DMS153 treated with DMSO at 0.1 percent for 48 hours (cell line): ENCODE data around the gene FOXJ1.
A peak's percentile ranks its signal among the peaks of the same experiment; 100 is the strongest.

ENCODE experiments used
- DNase-seq: peaks from one replicate; lab custom pipeline; 2025; ENCODE audit not compliant: unreplicated experiment; lab: John Stamatoyannopoulos, UW

Gene FOXJ1

DNA sequence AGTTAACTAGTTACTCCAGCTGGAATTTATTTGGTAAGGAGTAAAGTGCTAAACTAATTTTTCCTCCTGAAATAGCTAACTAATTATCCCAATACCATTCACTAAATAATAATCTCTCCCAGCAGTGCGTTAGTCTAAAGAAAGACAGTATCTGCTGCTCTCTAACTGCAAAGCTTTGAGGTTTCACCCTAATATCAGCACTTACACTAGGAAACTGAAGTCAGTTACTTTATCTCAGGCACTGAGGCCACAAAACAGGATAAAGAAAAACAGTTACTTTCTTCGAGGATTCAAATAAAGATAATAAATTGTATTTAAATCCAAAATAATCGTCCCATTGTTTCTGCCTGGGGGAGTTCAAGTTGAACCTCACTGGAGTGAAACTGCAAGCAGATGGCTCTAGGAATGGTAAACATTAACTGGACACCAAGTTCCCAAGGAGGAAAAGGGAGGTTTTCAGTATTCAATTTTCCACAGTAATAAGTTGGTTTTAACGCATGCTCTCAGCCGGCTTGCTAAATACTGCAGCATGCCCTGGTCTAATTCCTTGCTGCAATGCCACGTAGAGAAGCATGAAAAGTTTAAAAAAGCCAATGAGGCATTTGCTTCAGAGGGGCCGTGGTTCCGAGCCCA is 20.0 kb upstream of the FOXJ1 start:
- no peak for DNase-seq

DNA sequence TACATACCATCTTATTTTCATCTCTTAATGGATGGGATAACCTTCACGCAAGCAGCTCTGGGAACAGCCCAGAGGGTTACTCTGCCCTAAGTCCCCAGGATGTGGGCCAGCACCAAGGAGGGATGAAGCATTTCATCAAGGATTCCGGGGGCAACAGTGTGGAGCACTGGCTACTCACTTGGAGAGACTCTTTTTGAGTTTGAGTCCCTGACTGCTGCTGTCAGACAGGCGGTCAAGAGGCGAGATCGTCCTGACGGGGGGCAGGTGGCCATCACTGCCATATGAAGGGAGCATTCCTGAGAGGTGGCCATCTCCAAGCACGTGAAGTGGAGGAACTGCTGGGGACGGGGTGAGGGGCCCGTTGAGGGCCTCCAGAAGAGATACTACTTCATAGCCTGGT is 18.1 kb upstream of the FOXJ1 start:
- no peak for DNase-seq

DNA sequence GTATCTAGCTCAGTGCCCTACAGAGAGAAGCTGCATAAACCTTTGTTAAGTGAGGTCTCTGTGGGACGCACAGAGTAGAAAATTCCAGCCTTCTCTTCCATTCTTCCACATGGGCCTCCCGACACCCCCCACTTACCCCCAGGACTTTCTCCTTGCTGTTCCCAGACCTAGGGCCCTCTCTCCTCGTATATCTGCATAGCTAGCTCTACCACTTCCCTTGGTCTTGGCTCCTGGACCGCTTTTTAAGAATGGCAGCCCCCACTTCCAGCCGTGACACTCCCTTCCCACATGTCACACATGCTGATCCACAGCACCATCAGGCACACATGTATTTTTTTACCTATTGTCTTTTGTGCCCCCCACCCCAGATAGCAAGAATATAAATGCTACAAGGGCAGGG is 16.7 kb upstream of the FOXJ1 start:
- no peak for DNase-seq

- no peak for DNase-seq
These were observed 15.6 kb upstream of the FOXJ1 start for GRCh38 chr17:76156662-76156991.

DNA sequence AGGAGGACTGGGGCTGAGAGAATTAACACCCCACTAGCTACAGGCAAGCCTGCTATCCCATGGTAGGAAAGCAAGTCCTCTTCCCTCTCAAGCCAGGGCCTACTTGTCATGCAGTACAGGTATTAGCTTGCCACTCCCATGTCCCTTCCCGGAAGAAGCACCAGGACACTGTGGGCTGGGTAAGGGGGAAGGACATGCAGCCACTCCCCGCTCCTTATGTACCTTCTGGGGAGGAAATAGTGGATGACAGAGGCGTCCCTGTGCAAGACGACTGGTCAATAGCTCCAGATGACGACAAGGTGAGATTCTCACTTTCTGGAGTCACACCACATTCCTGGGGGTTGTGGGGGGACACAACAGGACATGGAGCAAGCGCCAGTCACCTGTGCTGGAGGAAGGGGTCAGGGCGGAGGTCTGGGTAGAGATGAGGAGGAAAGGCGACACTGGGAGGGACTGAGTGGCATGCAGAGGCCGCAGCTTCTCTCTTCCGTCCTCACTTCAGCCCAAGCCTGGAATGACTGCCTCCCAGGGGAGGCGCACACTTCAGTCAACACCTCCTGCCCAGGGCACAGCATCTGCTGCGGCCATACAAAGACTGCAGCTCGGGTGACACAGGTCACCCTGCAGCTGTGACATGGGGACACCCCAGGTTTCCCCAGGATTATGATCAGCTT is 15.1 kb upstream of the FOXJ1 start:
- no peak for DNase-seq

DNA sequence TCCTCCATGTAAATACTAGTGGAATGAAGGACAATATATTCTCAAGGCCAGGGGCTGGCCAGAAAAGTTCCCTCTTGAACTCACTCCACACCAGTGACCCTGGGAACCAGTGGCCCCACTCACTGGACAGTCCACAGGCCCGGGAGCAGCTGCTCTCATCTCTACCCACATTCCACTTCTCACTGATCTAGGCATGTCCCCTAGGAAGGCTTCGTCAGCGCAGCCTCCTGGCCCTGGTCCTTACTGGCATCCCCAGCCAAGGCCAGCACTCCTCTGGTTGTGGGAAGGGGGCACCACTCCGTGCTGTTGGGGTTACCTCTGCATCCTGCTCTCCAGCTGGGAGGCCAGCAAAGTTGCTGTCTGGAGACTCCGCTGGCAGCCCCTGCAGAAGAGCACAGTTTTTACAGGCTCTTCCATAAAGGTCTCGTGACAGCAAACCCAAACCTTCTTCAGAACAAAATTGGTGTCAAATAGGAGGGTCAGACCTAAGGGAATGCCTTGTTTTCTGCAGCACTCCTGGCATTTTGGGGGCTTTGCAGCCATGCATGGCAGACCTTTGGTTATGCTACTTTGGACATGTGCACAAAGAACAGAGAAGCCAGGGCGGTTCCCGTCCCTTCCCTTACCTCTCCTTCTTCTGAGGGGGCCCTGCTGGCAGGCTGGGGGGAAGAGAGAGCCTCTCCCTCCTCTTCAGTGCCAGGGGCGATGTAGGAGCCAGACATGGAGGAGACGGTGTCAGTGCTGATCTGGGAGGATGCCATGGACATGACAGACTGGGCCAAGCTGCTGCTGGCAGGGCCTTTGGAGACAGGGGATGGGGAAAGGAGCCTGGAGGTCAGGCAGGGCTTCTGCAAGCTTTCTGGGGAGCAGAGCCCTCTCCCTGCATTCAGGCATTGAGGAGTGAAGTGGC is 14.1 kb upstream of the FOXJ1 start:
- no peak for DNase-seq

DNA sequence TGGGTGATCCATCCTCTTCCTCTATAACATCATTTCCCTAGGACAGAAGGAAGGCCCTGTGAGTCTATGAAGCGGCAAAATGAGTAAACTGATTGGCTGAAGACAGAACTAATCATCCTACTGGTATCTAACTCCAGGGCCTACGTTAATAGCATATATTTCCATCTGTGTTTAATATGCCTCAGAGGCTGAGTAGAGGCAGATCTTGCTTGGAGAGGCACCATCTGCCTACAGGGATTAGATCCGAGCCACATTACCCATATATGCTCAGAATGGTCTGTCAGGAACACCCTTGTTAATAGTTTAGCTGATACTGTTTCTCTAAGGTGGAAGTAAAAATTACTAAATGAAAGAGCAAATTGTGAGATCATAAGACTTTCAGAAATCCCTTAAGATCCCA is 13.2 kb upstream of the FOXJ1 start:
- DNase-seq: no peak

GRCh38 chr17:76153640-76154039 is 12.6 kb upstream of the FOXJ1 start:
- DNase-seq: no peak

- no peak for DNase-seq
These were observed 12.2 kb upstream of the FOXJ1 start for GRCh38 chr17:76153202-76153601.

DNA sequence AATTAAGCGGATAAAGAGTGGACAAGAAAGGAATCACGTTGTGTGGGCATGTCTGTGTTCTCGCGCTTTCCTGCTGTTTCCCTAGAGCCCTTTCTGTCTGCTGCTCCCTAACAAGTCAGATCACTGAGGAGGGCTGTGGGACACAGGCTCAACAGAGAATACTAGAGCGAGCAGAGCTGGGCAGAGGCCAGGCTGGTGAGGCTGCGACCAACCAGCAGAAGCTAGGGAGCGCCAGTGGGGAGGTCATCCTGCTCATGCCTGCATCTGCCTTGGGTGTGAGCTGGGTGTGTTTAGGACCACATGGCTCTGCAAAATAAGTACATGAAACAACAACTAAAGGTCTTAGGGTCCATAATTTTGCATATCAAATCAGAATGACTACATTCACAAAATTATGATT is 11.5 kb upstream of the FOXJ1 start:
- no peak for DNase-seq

DNA sequence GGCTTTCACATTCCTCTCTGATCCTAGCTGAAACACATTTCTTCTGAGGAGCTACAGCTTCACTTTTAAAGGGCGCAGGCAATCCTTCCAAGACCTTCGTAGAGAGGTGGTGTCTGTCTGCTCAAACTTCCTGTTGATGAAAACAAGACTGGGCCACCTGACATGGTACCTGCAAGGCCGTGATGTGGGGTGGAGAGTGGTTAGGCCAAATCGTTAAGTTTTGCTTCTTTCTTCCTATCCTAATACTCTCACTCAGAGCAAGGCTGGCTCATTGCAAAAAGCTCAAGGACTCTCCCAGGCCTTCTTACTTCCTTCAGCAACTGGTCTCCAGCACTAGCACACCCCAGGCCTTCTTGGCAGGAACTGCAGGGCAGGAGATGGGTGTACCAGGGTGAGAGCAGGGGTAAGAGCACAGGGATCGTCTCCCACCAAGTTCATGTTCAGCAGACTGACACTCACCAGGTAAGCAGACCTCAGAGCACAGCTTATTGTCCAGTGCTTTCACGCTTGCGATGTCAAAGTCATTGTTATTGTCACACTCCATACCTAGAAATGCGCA is 10.9 kb upstream of the FOXJ1 start:
- no peak for DNase-seq

DNA sequence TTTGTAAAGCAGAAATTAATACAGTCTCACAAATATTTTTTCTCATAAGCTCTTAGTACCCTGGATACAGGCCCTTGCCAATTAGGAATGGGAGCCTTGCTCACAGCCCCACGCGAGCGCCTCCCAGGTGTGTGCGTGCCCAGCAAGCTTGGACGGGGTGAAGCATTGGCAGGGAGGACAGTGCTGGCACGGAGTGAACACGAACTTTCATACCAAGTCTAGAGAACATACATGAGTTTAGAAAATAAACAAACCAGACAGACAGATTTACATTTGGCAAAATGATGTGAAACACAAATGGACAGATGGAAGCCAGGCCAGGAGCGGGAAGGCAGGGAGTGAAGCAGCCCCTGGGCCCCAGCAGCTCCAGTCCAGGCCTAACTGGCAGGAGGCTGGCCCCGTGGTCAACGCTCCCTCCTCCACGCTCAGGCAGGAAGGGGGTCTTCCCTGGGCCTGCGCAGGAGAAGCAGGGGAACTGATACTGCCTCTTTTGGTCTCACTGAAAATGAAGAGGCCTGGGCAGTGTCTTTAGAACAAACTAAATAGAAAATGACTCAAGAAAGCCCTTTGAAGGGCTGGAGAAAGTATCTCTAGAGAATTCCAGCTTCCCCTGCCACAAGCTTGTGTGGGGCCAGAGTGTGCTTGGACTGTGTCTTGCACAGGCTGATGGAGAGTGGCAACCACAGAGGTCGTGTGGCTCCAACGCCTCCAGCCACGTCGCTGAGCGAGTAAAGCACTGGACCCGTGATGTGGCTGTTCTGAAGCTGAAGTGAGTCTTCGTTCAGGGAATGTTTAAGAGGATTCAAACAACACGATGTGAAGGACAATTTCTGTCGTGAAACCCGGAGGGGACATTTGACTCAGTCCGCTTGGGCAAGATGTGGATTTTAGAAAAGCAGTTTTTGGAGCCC is 9.9 kb upstream of the FOXJ1 start:
- no peak for DNase-seq

GRCh38 chr17:76149214-76149613 is 8.2 kb upstream of the FOXJ1 start:
- no peak for DNase-seq

DNA sequence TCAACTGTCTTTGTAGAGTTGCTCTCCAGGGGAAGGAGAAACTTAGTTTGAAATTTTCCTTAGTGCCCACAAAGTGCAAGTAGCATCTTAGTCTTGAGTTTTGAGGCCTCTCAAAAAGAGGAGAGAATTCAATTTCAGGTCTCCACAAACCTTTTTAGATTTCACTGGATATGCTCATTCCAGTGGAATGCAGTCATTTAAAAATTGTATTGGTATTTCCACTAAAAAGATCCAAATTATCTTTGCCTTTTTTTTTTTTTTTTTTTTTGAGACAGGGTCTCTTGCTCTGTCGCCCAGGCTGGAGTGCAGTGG is 6.9 kb upstream of the FOXJ1 start:
- DNase-seq: no peak

DNA sequence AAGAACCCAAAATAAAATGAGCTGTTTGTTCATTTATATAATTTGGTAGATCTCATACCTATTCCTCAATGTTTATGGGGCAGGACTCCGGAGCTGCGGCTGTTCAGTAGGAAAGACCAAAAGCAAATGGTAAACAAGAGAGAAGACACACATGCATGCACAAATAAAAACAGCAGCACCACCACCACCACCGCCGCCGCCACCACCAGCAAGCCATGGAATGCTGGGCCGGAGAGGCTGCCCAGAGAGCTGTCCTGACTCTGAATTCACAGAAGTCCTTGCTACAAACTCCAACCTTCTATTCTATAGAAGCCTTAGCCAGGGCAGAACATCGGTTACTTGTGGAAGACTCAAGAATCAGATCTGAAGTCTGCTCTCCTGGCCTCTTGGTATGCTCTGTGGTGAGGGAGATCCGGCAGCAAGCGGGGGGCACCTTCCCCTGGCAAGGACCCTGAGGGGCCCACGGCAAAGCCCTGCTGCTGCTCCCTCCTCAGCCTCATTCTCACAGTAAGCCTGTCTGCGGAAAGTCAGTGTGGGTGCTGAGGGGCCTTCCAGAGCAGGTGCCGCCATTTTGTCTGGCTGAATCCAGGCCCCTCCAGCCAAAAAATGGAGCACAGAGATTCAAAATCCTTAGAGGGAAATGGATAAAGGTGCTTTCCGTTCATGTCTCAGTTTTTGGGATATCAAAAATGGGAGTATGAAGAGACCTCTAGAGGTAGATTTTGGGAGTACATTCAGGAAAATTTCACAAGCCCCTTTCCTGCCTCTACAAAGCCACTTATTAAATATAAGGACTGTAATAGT is 6.4 kb upstream of the FOXJ1 start:
- peak; percentile 33 for DNase-seq

- DNase-seq: no peak
These were observed 5.2 kb upstream of the FOXJ1 start for GRCh38 chr17:76146053-76146851.

- DNase-seq: peak; percentile 20
These were observed 4.4 kb upstream of the FOXJ1 start for GRCh38 chr17:76145231-76146052.

- no peak for DNase-seq
These were observed 1.6 kb upstream of the FOXJ1 start for GRCh38 chr17:76142585-76143041.
